GM12878 (cell line): ENCODE data around the gene MGST3. TPM values are rescaled to one million over a fixed set of nuclear protein-coding genes. Genes with fewer than 3 reads are reported as not detected.

ENCODE experiments used
- BHLHE40 ChIP-seq, 2 experiments: fragments of 450-650 bp in 1 of 2; IDR thresholded peaks; 2 replicates each; pipeline ENCODE4 v1.6.1; 2011 to 2017; ENCODE audit warnings: low read depth in 2 of 2, borderline replicate concordance in 1 of 2, improper control_type of control experiment in 1 of 2, low read length in 1 of 2, mild to moderate bottlenecking in 1 of 2
- CBX5 ChIP-seq: sonication (generic); IDR thresholded peaks from 2 replicates; pipeline ENCODE4 v1.6.1; 2016; ENCODE audit warnings: low read depth, moderate library complexity, mild to moderate bottlenecking, inconsistent platforms
- CREM ChIP-seq: IDR thresholded peaks from 2 replicates; pipeline ENCODE4 v1.6.1; 2014; ENCODE audit warnings: antibody characterized with exemption, low read depth
- EP300 ChIP-seq, 2 experiments: fragments of 150-350 bp in 1 of 2; IDR thresholded peaks; 2 replicates each; pipeline ENCODE4 v1.6.1; 2011 to 2012; ENCODE audit warnings: low read depth in 2 of 2, low read length in 2 of 2, borderline replicate concordance in 1 of 2, improper control_type of control experiment in 1 of 2, inconsistent platforms in 1 of 2; ENCODE audit not compliant: control insufficient read depth in 1 of 2
- GATAD2B ChIP-seq: fragments of 450-650 bp; conservative IDR thresholded peaks from 2 replicates; pipeline ENCODE4 v1.6.1; 2017; ENCODE audit warnings: low read depth, mild to moderate bottlenecking, moderate library complexity
- IRF4 ChIP-seq: IDR thresholded peaks from 2 replicates; pipeline ENCODE4 v1.6.1; 2011; ENCODE audit warnings: low read depth, low read length
- KAT2A ChIP-seq: conservative IDR thresholded peaks from 2 replicates; pipeline ENCODE4 v1.6.1; 2011; ENCODE audit warnings: low read depth, low read length; ENCODE audit not compliant: control insufficient read depth
- MTA2 ChIP-seq: fragments of 450-650 bp; IDR thresholded peaks from 2 replicates; pipeline ENCODE4 v1.6.1; 2016; ENCODE audit warnings: low read depth, mild to moderate bottlenecking, moderate library complexity
- MTA3 ChIP-seq: IDR thresholded peaks from 2 replicates; pipeline ENCODE4 v1.6.1; 2012; ENCODE audit warnings: low read length, inconsistent platforms, borderline replicate concordance
- MYB ChIP-seq: fragments of 150-350 bp; IDR thresholded peaks from 2 replicates; pipeline ENCODE4 v1.6.1; 2014; ENCODE audit warnings: mild to moderate bottlenecking, low read depth, low read length, borderline replicate concordance
- NBN ChIP-seq: fragments of 450-650 bp; IDR thresholded peaks from 2 replicates; pipeline ENCODE4 v1.6.1; 2016
- NFYA ChIP-seq: IDR thresholded peaks from 2 replicates; pipeline ENCODE4 v1.6.1; 2011; ENCODE audit warnings: low read depth, mild to moderate bottlenecking, low read length, improper control_type of control experiment, borderline replicate concordance
- NR2C1 ChIP-seq: fragments of 450-650 bp; IDR thresholded peaks from 2 replicates; pipeline ENCODE4 v1.6.1; 2017; ENCODE audit warnings: antibody characterized with exemption, mild to moderate bottlenecking, moderate library complexity
- NR2F1 ChIP-seq: fragments of 450-650 bp; conservative IDR thresholded peaks from 2 replicates; pipeline ENCODE4 v1.6.1; 2017; ENCODE audit warnings: mild to moderate bottlenecking
- SIX5 ChIP-seq: IDR thresholded peaks from 2 replicates; pipeline ENCODE4 v1.6.1; 2011; ENCODE audit warnings: mild to moderate bottlenecking, low read depth, low read length, moderate library complexity; ENCODE audit not compliant: severe bottlenecking
- SMARCA5 ChIP-seq: fragments of 450-650 bp; IDR thresholded peaks from 2 replicates; pipeline ENCODE4 v1.6.1; 2017; ENCODE audit warnings: mild to moderate bottlenecking
- SMC3 ChIP-seq: IDR thresholded peaks from 2 replicates; pipeline ENCODE4 v1.6.1; 2011; ENCODE audit warnings: low read length, improper control_type of control experiment, borderline replicate concordance
- SPI1 ChIP-seq: IDR thresholded peaks from 2 replicates; pipeline ENCODE4 v1.6.1; 2011; ENCODE audit warnings: low read depth, mild to moderate bottlenecking, low read length, moderate library complexity, borderline replicate concordance; ENCODE audit not compliant: insufficient read depth
- STAT3 ChIP-seq: IDR thresholded peaks from 2 replicates; pipeline ENCODE4 v1.6.1; 2011; ENCODE audit warnings: low read depth, low read length, improper control_type of control experiment
- SUPT20H ChIP-seq: IDR thresholded peaks from 2 replicates; pipeline ENCODE4 v1.6.1; 2011; ENCODE audit warnings: low read depth, mild to moderate bottlenecking, low read length, moderate library complexity, borderline replicate concordance; ENCODE audit not compliant: control insufficient read depth
- ZNF24 ChIP-seq: fragments of 450-650 bp; IDR thresholded peaks from 2 replicates; pipeline ENCODE4 v1.6.1; 2017; ENCODE audit warnings: antibody characterized with exemption, mild to moderate bottlenecking
- polyA plus RNA-seq, 11 experiments: library from polyadenylated mRNA; depleted of rRNA in 4 of 11; unstranded in 6 of 11; stranded (reverse) in 5 of 11; fragments of >200 nt; fragmentation: Nextera tagmentation in 4 of 11; fragmentation: Illumina TruSeq in 1 of 11; extraction: Ambion mirVana in 4 of 11; extraction: Trizol in 1 of 11; gene quantifications; 1 replicate in 1 of 11; 2 replicates in 10 of 11; pipeline versions ENCODE4 v1.2.1 to v1.2.3, GENCODE V29; 2011 to 2016; ENCODE audit warnings: inconsistent platforms in 2 of 11, missing spikeins in 2 of 11, low read depth in 1 of 11
- total RNA-seq, 4 experiments: library from RNA; depleted of rRNA in 3 of 4; stranded (reverse); fragments of >200 nt in 3 of 4; fragmentation: Illumina TruSeq in 1 of 4; extraction: Trizol in 1 of 4; gene quantifications; 2 replicates each; pipeline versions ENCODE4 v1.2.1 to v1.2.3, GENCODE V29; 2013 to 2021
- TF ChIP-seq, protein P1 (sequence below): fragments of 150-350 bp; IDR thresholded peaks from 2 replicates; pipeline ENCODE4 v1.6.1; 2014; ENCODE audit warnings: mild to moderate bottlenecking, low read depth, low read length
- TF ChIP-seq, protein P2 (sequence below): fragments of 450-650 bp; IDR thresholded peaks from 2 replicates; pipeline ENCODE4 v1.6.1; 2014; ENCODE audit warnings: mild to moderate bottlenecking
- TF ChIP-seq, protein P3 (sequence below): fragments of 450-650 bp; IDR thresholded peaks from 2 replicates; pipeline ENCODE4 v1.6.1; 2016; ENCODE audit warnings: mild to moderate bottlenecking
- TF ChIP-seq, protein P4 (sequence below): fragments of 450-650 bp; IDR thresholded peaks from 2 replicates; pipeline ENCODE4 v1.6.1; 2018; ENCODE audit warnings: borderline replicate concordance, mild to moderate bottlenecking; ENCODE audit not compliant: partially characterized antibody

The MGST3 gene
- total and polyA plus RNA-seq, 10 of the 15 experiments (the other 5 are each of a cell fraction or from before 2014, with no cell fraction given): 37.3 to 145 (median 68.8) TPM

DNA sequence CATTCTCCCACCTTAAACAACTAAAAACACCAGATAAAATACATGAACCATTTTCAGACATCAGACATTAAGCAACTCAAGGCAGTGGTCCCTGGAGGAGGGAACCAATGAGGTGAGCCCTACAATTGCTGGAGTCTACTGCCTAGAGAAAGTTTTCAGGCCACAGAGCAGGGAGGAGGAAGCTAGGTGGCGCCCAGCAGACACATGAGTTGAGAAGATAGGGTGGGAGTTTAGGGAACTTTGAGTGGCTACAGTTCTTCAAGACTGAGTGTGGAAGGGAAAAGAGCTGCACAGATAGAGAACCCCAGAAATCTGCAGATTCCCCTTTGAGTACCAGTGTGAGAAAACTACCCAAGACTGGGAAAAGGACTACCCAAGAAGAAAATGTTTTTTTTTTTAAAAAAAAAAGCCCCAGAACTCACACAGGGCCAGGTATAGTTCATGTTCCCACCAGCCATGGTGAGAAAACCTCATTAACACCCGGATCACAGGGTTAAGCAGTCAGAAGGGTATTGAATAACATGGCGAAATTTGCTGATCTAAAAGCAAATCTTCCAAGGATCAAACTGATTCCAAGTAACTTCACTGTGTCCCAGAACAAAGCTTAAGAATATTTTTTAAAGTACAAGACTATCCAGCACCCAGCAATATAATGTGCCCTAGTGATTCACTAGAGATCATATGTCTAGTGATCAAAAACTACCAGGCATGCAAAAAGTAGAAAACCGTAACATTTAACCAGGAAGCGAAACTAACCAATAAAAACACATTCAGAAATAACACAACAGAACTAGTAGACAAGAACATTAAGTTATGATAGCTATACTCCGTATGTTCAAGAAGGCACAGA, 55.3 kb downstream of the MGST3 start (continued):
- TF ChIP-seq, protein P1, sequence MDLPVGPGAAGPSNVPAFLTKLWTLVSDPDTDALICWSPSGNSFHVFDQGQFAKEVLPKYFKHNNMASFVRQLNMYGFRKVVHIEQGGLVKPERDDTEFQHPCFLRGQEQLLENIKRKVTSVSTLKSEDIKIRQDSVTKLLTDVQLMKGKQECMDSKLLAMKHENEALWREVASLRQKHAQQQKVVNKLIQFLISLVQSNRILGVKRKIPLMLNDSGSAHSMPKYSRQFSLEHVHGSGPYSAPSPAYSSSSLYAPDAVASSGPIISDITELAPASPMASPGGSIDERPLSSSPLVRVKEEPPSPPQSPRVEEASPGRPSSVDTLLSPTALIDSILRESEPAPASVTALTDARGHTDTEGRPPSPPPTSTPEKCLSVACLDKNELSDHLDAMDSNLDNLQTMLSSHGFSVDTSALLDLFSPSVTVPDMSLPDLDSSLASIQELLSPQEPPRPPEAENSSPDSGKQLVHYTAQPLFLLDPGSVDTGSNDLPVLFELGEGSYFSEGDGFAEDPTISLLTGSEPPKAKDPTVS: no peak
- TF ChIP-seq SPI1: peak; percentile 73; the same call in 1 of the 2 replicates
- TF ChIP-seq, protein P2, sequence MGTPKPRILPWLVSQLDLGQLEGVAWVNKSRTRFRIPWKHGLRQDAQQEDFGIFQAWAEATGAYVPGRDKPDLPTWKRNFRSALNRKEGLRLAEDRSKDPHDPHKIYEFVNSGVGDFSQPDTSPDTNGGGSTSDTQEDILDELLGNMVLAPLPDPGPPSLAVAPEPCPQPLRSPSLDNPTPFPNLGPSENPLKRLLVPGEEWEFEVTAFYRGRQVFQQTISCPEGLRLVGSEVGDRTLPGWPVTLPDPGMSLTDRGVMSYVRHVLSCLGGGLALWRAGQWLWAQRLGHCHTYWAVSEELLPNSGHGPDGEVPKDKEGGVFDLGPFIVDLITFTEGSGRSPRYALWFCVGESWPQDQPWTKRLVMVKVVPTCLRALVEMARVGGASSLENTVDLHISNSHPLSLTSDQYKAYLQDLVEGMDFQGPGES: no peak
- no peak for TF ChIP-seq MYB
- TF ChIP-seq, protein P3, sequence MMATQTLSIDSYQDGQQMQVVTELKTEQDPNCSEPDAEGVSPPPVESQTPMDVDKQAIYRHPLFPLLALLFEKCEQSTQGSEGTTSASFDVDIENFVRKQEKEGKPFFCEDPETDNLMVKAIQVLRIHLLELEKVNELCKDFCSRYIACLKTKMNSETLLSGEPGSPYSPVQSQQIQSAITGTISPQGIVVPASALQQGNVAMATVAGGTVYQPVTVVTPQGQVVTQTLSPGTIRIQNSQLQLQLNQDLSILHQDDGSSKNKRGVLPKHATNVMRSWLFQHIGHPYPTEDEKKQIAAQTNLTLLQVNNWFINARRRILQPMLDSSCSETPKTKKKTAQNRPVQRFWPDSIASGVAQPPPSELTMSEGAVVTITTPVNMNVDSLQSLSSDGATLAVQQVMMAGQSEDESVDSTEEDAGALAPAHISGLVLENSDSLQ: no peak
- TF ChIP-seq MTA2: no peak; the same call in none of the 2 replicates
- 0 out of 2 replicates have a peak, but pooled peaks have one; percentile 27 for TF ChIP-seq NR2F1
- no peak for TF ChIP-seq STAT3
- TF ChIP-seq SIX5: no peak
- no peak for TF ChIP-seq NFYA
- TF ChIP-seq CREM: no peak
- TF ChIP-seq, protein P4, sequence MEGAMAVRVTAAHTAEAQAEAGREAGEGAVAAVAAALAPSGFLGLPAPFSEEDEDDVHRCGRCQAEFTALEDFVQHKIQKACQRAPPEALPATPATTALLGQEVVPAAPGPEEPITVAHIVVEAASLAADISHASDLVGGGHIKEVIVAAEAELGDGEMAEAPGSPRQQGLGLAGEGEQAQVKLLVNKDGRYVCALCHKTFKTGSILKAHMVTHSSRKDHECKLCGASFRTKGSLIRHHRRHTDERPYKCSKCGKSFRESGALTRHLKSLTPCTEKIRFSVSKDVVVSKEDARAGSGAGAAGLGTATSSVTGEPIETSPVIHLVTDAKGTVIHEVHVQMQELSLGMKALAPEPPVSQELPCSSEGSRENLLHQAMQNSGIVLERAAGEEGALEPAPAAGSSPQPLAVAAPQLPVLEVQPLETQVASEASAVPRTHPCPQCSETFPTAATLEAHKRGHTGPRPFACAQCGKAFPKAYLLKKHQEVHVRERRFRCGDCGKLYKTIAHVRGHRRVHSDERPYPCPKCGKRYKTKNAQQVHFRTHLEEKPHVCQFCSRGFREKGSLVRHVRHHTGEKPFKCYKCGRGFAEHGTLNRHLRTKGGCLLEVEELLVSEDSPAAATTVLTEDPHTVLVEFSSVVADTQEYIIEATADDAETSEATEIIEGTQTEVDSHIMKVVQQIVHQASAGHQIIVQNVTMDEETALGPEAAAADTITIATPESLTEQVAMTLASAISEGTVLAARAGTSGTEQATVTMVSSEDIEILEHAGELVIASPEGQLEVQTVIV: no peak
- no peak for TF ChIP-seq MTA3
- TF ChIP-seq ZNF24: no peak
- no peak for TF ChIP-seq NBN
- TF ChIP-seq SMARCA5: no peak
- no peak for TF ChIP-seq KAT2A
- TF ChIP-seq NR2C1: no peak
- TF ChIP-seq BHLHE40 (IDR thresholded peaks at IDR 0.05; ENCODE audit: borderline replicate concordance in 1 of 2, low read depth in 2 of 2, low read length in 1 of 2): no peak
- no peak for TF ChIP-seq IRF4
- no peak for TF ChIP-seq CBX5
- TF ChIP-seq SMC3: peak; percentile 22; the same call in 1 of the 2 replicates
- no peak for TF ChIP-seq EP300 (IDR thresholded peaks at IDR 0.05; ENCODE audit: borderline replicate concordance in 1 of 2, control insufficient read depth in 1 of 2, low read depth in 2 of 2, low read length in 2 of 2)
- TF ChIP-seq SUPT20H: no peak
- no peak for TF ChIP-seq GATAD2B
